GM23248 (cell line): ENCODE data around the gene SRC. TPM values are rescaled to one million over a fixed set of nuclear protein-coding genes. Genes with fewer than 3 reads are reported as not detected.

ENCODE experiments used
- DNase-seq: peaks from one replicate; pipeline ENCODE4 v3.0.0-alpha.2; 2015
- H2AFZ ChIP-seq: fragments of 200-600 bp; sonication (generic); 2 replicates; pipeline ENCODE4 v1.6.1; 2016; ENCODE audit warnings: antibody characterized with exemption
- H3F3A ChIP-seq: fragments of 200-600 bp; sonication (generic); 2 replicates; pipeline ENCODE4 v1.6.1; 2016; ENCODE audit warnings: mild to moderate bottlenecking, antibody characterized with exemption, mixed run types; ENCODE audit not compliant: insufficient read depth
- H3K27ac ChIP-seq: fragments of 200-600 bp; sonication (generic); 2 replicates; pipeline ENCODE4 v1.5.1; 2016; ENCODE audit warnings: mild to moderate bottlenecking
- H3K27me3 ChIP-seq: fragments of 200-600 bp; sonication (generic); replicated peaks from 2 replicates; pipeline ENCODE4 v1.6.1; 2016; ENCODE audit warnings: mild to moderate bottlenecking; ENCODE audit not compliant: insufficient read depth
- H3K36me3 ChIP-seq: fragments of 200-600 bp; sonication (generic); 2 replicates; pipeline ENCODE4 v1.6.1; 2016; ENCODE audit warnings: low read depth, mild to moderate bottlenecking
- H3K4me1 ChIP-seq: fragments of 200-600 bp; sonication (generic); 2 replicates; pipeline ENCODE4 v1.6.1; 2016; ENCODE audit warnings: mild to moderate bottlenecking; ENCODE audit not compliant: insufficient read depth
- H3K4me2 ChIP-seq: fragments of 200-600 bp; sonication (generic); one replicate; pipeline ENCODE4 v1.6.1; 2016; ENCODE audit warnings: mild to moderate bottlenecking; ENCODE audit not compliant: unreplicated experiment
- H3K4me3 ChIP-seq: fragments of 200-600 bp; sonication (generic); 2 replicates; pipeline ENCODE4 v1.5.1; 2016; ENCODE audit warnings: mild to moderate bottlenecking
- H3K79me2 ChIP-seq: fragments of 200-600 bp; sonication (generic); 2 replicates; pipeline ENCODE4 v1.6.1; 2016; ENCODE audit warnings: mild to moderate bottlenecking; ENCODE audit not compliant: insufficient read depth
- H3K9ac ChIP-seq: fragments of 200-600 bp; sonication (generic); 2 replicates; pipeline ENCODE4 v1.6.1; 2016; ENCODE audit warnings: mild to moderate bottlenecking
- H3K9me2 ChIP-seq: fragments of 200-600 bp; sonication (generic); 2 replicates; pipeline ENCODE4 v1.6.1; 2016; ENCODE audit warnings: mixed run types, mild to moderate bottlenecking, moderate library complexity; ENCODE audit not compliant: insufficient read depth
- H3K9me3 ChIP-seq: fragments of 200-600 bp; sonication (generic); one replicate; pipeline ENCODE4 v1.6.1; 2017; ENCODE audit warnings: low read depth
- H4K20me1 ChIP-seq: fragments of 200-600 bp; sonication (generic); 2 replicates; pipeline ENCODE4 v1.6.0; 2016; ENCODE audit not compliant: insufficient read depth
- EZH2 ChIP-seq: fragments of 200-600 bp; sonication (generic); IDR thresholded peaks from 2 replicates; pipeline ENCODE4 v1.6.1; 2018; ENCODE audit warnings: antibody characterized with exemption, mild to moderate bottlenecking; ENCODE audit not compliant: insufficient read depth, poor library complexity, severe bottlenecking
- EZH2phosphoT487 ChIP-seq: fragments of 200-600 bp; sonication (generic); IDR thresholded peaks from 2 replicates; pipeline ENCODE4 v1.6.1; 2018; ENCODE audit warnings: antibody characterized with exemption, moderate library complexity, mild to moderate bottlenecking, low read depth; ENCODE audit not compliant: insufficient read depth
- WGBS, 2 experiments: methylation state at CpG; one replicate each; pipeline ENCODE4 v1.1.6; 2015 to 2017; ENCODE audit warnings: low lambda C conversion rate in 2 of 2, low coverage in 1 of 2; ENCODE audit errors: missing lambda C conversion rate in 2 of 2; 5-methylcytosine and 5-hydroxymethylcytosine counted together
- in situ Hi-C: fragments of 300-500 bp; cut with MboI; formaldehyde crosslinking; loops from 2 replicates; pipeline ENCODE4 v1.15.0; 2020
- polyA plus RNA-seq: library from polyadenylated mRNA; unstranded; fragments of >200 nt; fragmentation: Nextera tagmentation; extraction: Ambion mirVana; gene quantifications from 2 replicates; pipeline ENCODE4 v1.2.1, GENCODE V29; 2016
- total RNA-seq: library from RNA; depleted of rRNA; stranded (reverse); fragments of >200 nt; shearing (Covaris generic); gene quantifications from 2 replicates; pipeline ENCODE4 v1.2.3, GENCODE V29; 2014

Gene SRC
- total and polyA plus RNA-seq, 2 experiments from 2014 or later: 17.0 to 28.6 TPM

DNA sequence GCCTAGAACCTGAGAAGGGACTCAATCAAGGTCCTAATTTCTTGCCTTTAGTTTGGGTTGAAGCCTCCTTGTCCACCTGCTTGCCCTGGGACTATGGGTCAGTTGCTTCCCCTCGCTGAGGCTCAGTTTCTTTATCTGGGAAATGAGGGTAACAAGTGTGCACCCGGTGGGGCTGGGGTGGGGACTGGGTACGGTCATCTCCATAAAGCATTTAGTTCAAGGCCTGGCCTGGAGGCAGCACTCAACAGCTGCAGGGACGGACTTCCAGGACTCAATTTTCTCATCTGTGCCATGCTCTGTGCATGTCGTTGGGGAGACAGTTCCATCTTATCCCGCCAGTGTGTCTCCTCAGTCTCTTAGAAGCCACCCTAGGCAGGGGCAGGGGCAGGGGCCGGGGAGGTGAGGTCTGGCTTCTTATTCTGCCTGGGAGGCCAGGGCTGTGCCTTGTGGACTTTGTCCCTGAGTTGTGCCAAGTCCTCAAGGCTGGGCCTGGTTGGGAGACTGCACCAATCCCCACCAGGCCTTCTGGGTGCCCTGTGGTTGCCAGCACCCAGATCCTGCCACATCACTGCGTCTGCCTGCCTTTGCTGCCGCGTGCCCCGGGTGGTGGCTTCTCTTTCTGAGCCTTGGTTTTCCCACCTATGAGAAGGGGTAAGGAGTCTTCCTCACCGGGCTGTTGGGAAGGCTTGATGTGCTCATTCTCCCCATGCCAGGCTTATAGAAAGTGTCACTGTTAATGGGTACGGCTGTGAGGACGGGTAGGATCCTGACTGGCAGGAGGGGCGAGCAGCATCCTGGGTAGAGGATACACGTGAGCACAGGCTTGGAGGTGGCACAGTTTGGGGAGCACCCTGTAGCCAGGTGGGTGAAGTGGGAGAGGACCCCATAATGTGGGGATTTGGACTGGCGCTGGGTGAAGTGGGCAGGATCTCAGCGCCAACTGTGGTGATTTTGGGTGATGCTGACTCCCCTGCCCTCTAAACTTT, 8.6 kb downstream of the SRC start:
- Histone ChIP-seq H3F3A (0 out of 2 replicates have a peak, but pooled peaks cover 5% of the 10 kb centered on the region), H3K79me2 (peaks cover 100% of the 10 kb centered on the region), H2AFZ (no peak overlapping the region), H3K4me3 (no peak overlapping the region), H3K9me3 (no peaks in the 10 kb centered on the region), H3K4me1 (peaks cover 37% of the 10 kb centered on the region), H3K27me3 (no peaks in the 10 kb centered on the region), H3K4me2 (no peak overlapping the region), H4K20me1 (no peaks in the 10 kb centered on the region; the same call in 1 of the 2 replicates), H3K36me3 (0 out of 2 replicates have a peak, but pooled peaks cover 4% of the 10 kb centered on the region), H3K9me2 (no peaks in the 10 kb centered on the region), H3K9ac (no peak overlapping the region), H3K27ac (no peak overlapping the region)
- WGBS, 2 experiments: 89% methylated on average over 18 of the region's 18 CpGs
- in situ Hi-C loops: no loop called here
- TF ChIP-seq EZH2phosphoT487 (no peak), EZH2 (no peak)
- no peak for DNase-seq

DNA sequence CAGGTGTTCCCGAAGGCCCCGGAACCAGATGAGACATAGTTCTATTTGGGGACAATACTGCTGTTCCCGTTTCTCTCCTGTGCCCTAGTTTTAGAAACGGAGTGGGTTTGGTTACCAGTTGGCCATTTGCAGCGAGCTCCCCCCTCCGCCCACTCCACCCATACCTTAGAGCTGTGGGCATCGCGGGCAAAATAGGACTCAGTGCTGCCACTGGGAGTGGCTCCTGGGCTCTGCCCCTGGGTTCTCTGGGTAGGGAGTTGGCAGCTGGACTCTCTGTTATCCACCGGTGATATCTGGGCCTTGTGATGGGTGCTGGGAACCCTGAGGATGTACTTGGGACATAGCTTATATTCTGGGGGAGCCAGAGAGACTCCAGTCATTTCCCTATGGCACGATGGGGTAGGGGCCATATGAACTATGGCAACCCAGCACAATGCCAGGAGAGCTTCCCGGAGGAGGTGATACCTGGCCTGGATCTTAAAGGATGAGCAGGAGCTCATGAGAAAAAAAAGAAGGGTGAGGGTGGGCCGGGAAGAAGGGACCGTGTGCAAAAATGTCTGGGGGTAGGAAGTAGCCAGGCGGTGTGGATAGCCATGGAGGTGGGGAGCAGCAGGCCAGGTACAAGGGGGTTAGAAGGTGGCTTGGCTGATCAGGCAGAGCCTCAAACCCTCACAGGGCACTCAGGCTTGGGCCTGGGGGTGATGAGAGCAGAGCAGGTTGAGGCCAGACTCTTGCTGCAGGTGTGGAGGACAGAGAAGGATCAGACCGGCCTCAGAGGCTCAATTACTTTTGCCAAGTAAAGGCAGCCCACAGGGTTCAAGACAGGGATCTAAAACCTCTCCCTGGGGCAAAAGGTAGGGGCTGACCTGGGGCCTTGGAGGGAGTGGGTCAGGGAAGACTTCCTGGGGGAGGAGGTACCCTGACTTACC, 9.6 kb downstream of the SRC start:
- Histone ChIP-seq H3K9me3 (no peaks in the 10 kb centered on the region), H3K27me3 (no peaks in the 10 kb centered on the region), H3K9ac (no peak overlapping the region), H2AFZ (no peak overlapping the region), H3K36me3 (0 out of 2 replicates have a peak, but pooled peaks cover 4% of the 10 kb centered on the region), H4K20me1 (no peaks in the 10 kb centered on the region; the same call in 1 of the 2 replicates), H3K4me3 (no peak overlapping the region), H3K4me1 (peaks cover 30% of the 10 kb centered on the region), H3K9me2 (no peaks in the 10 kb centered on the region), H3K79me2 (peaks cover 100% of the 10 kb centered on the region), H3K27ac (no peak overlapping the region), H3F3A (no peaks in the 10 kb centered on the region), H3K4me2 (no peak overlapping the region)
- DNase-seq: no peak
- 89 to 90% methylated on average over 15 of the region's 15 CpGs for WGBS, 2 experiments
- in situ Hi-C loops: no loop called here
- TF ChIP-seq EZH2phosphoT487: no peak
- TF ChIP-seq EZH2: no peak

DNA sequence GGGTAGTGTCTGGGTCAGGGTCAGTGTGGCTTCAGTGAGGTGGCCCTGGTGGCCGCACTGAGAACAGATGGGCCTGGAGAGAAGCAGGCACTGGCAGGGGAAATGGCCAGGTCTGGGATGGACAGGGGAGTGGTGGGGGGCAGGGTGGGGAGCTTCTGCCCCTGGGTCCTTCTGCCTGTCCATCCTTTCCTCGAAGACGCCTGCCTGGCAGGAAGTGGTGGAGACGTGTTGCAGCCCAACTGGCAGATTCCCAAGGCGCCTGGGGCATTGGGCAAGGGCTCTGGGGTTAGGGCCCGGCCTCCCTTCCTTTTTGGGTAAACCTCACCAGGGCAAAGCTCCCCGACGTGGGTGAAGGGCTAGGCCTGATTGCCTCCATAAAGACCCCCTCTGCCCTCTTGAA, 10.4 kb downstream of the SRC start:
- no peak overlapping the region for H3K27ac ChIP-seq
- H4K20me1 ChIP-seq: no peaks in the 10 kb centered on the region; the same call in 1 of the 2 replicates
- no peak overlapping the region for H2AFZ ChIP-seq
- in situ Hi-C loops: no loop called here
- peak; percentile 74 for DNase-seq
- H3K4me3 ChIP-seq: no peak overlapping the region
- no peak for TF ChIP-seq EZH2phosphoT487
- no peak for TF ChIP-seq EZH2
- H3K9ac ChIP-seq: 0 out of 2 replicates have a peak overlapping the region, but pooled peaks have one; percentile 30
- peaks cover 30% of the 10 kb centered on the region for H3K4me1 ChIP-seq
- no peaks in the 10 kb centered on the region for H3K27me3 ChIP-seq
- H3K9me3 ChIP-seq: no peaks in the 10 kb centered on the region
- H3F3A ChIP-seq: no peaks in the 10 kb centered on the region
- peaks cover 100% of the 10 kb centered on the region for H3K79me2 ChIP-seq
- 24 to 36% methylated on average over 7 to 8 of the region's 8 CpGs for WGBS, 2 experiments
- H3K9me2 ChIP-seq: no peaks in the 10 kb centered on the region
- H3K4me2 ChIP-seq: no peak overlapping the region
- 0 out of 2 replicates have a peak, but pooled peaks cover 4% of the 10 kb centered on the region for H3K36me3 ChIP-seq

DNA sequence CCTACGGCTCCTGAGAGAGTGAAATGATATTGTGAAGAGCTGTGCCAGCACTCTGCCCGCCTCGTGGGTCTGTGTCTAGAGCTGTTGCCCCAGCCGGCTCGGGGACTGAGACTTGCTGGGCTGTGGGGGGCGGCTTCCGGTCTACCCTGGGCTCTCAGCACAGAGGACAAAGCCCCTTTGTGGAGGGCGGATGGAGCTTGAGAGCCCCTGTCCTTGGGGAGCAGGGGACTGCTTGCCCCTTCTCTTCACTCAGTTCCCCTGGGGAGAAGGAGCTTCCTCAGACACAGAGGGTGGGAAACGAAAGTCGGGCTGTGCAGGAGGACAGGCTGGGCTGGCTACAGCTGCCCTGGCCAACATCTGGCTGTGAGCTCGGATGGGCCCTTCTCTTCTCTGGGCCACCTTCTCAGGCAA, 11.0 kb downstream of the SRC start:
- in situ Hi-C loops: no loop called here
- peaks cover 30% of the 10 kb centered on the region for H3K4me1 ChIP-seq
- no peak overlapping the region for H2AFZ ChIP-seq
- no peaks in the 10 kb centered on the region for H3K9me3 ChIP-seq
- H3F3A ChIP-seq: no peaks in the 10 kb centered on the region
- no peaks in the 10 kb centered on the region; the same call in 1 of the 2 replicates for H4K20me1 ChIP-seq
- no peak overlapping the region for H3K27ac ChIP-seq
- H3K4me3 ChIP-seq: no peak overlapping the region
- 0 out of 2 replicates have a peak, but pooled peaks cover 4% of the 10 kb centered on the region for H3K36me3 ChIP-seq
- H3K9me2 ChIP-seq: no peaks in the 10 kb centered on the region
- H3K4me2 ChIP-seq: no peak overlapping the region
- no peak for DNase-seq
- H3K9ac ChIP-seq: 0 out of 2 replicates have a peak overlapping the region, but pooled peaks have one; percentile 30
- no peak for TF ChIP-seq EZH2phosphoT487
- H3K79me2 ChIP-seq: peaks cover 100% of the 10 kb centered on the region
- H3K27me3 ChIP-seq: no peaks in the 10 kb centered on the region
- 67% methylated on average over 11 of the region's 11 CpGs for WGBS, 2 experiments
